ENCODE data around the gene MYL2.

The MYL2 gene

GRCh38 chr12:110929818-110930217, 9.4 kb upstream of the MYL2 start:
- no peak for DNase-seq

GRCh38 chr12:110928700-110929099, 8.3 kb upstream of the MYL2 start:
- no peak for DNase-seq

- DNase-seq: no peak
Observed at GRCh38 chr12:110927546-110927945, 7.2 kb upstream of the MYL2 start.

- DNase-seq: no peak
Observed at GRCh38 chr12:110923692-110924334, 3.4 kb upstream of the MYL2 start.

- DNase-seq: no peak
Observed at GRCh38 chr12:110923192-110923591, 2.8 kb upstream of the MYL2 start.

GRCh38 chr12:110922652-110923051, 2.3 kb upstream of the MYL2 start:
- no peak for DNase-seq

- DNase-seq: no peak
Observed at GRCh38 chr12:110921262-110921661, 883 bp upstream of the MYL2 start.

- DNase-seq: no peak
Observed at GRCh38 chr12:110919720-110920119, 659 bp downstream of the MYL2 start.

- DNase-seq: no peak
Observed at GRCh38 chr12:110917961-110918360, 2.4 kb downstream of the MYL2 start.

GRCh38 chr12:110917467-110917866, 2.9 kb downstream of the MYL2 start:
- DNase-seq: no peak

- DNase-seq: no peak
Observed at GRCh38 chr12:110916295-110916875, 4.0 kb downstream of the MYL2 start.

GRCh38 chr12:110913119-110914056, 7.0 kb downstream of the MYL2 start:
- peak; percentile 6 for DNase-seq

GRCh38 chr12:110912263-110912662, 8.1 kb downstream of the MYL2 start:
- DNase-seq: no peak

GRCh38 chr12:110908377-110909152, 11.8 kb downstream of the MYL2 start:
- DNase-seq: no peak

GRCh38 chr12:110907583-110907982, 12.8 kb downstream of the MYL2 start:
- DNase-seq: no peak

GRCh38 chr12:110906985-110907384, 13.4 kb downstream of the MYL2 start:
- DNase-seq: no peak

GRCh38 chr12:110906516-110906915, 13.9 kb downstream of the MYL2 start:
- no peak for DNase-seq

- DNase-seq: no peak
Observed at GRCh38 chr12:110906083-110906482, 14.3 kb downstream of the MYL2 start.

- DNase-seq: no peak
Observed at GRCh38 chr12:110903511-110903910, 16.9 kb downstream of the MYL2 start.

- no peak for DNase-seq
Observed at GRCh38 chr12:110901401-110901800, 19.0 kb downstream of the MYL2 start.

GRCh38 chr12:110896559-110896958, 23.8 kb downstream of the MYL2 start:
- DNase-seq: no peak

- DNase-seq: no peak
Observed at GRCh38 chr12:110893956-110894355, 26.4 kb downstream of the MYL2 start.

- DNase-seq: no peak
Observed at GRCh38 chr12:110889361-110889760, 31.0 kb downstream of the MYL2 start.
